ENCODE results near the gene RWDD4. TPM values are rescaled to one million over a fixed set of nuclear protein-coding genes. Genes with fewer than 3 reads are reported as not detected.
A peak's percentile ranks its signal among the peaks of the same experiment; 100 is the strongest.

RWDD4 gene
- total and polyA plus RNA-seq, 2 of the 4 experiments (the other 2 are of a cell fraction) = 8.5 to 8.8 TPM

DNA sequence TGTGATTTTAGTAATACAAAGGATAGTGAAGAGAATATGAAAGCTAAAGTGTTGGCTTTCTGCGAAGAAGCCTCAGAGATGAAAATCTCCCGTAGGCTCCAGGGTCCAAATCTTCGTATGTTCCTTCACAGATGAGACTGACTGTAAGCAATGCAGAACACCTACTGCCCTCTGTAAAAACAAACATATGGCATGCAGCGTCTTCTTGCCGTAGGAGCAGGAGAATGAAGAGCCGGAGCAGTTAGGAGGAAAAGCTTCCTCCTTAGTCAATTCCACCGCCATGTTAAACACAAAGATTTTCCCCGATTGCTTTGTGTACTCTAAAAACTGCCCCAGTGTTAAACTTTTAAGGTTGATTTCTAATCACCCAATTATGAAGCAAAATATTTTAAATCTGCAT is 22.5 kb downstream of the RWDD4 start:
- intact Hi-C loops (cut with micrococcal nuclease) = loop anchor here (5.0 kb wide), 1 partner anchor 129 kb away; the partner anchor contains the start of gene ING2
- CTCF ChIA-PET = interaction anchor here (0.5 to 0.6 kb wide), 2 partner anchors 139 to 186 kb away, joined by 3 read pairs; no protein-coding TSS in a partner anchor
- Histone ChIP-seq H2BK120ac (ENCODE audit: low read depth, low read length) (peak overlapping the region; percentile 50), H4K5ac (ENCODE audit: low read depth, low read length) (peak overlapping the region; percentile 65), H3K18ac (ENCODE audit: low read depth, low read length) (peak overlapping the region; percentile 81; the same call in 1 of the 2 replicates), H3K9me3 (ENCODE audit: control insufficient read depth, insufficient read depth, low read length) (no peaks in the 10 kb centered on the region), H4K8ac (ENCODE audit: low read depth in 2 of 2, low read length in 2 of 2) (peak overlapping the region; percentile 45 to 70; a peak in 2 of 4 replicates), H2BK15ac (ENCODE audit: low read depth, low read length) (peak overlapping the region; percentile 69; the same call in 2 of the 3 replicates), H2BK5ac (ENCODE audit: low read depth, low read length, poor library complexity, severe bottlenecking) (peak overlapping the region; percentile 59), H3K56ac (ENCODE audit: extremely low read depth, insufficient read depth, low read length) (no peak overlapping the region), H3K36me3 (ENCODE audit: control insufficient read depth, insufficient read depth, low read length) (no peaks in the 10 kb centered on the region), H3K9me1 (ENCODE audit: insufficient read depth, low read length) (no peaks in the 10 kb centered on the region; the same call in none of the 2 replicates), H3K4me3 (ENCODE audit: insufficient read depth, low read depth, low read length) (no peak overlapping the region), H4K20me1 (ENCODE audit: insufficient read depth, low read length) (no peaks in the 10 kb centered on the region), H3K14ac (replicated peaks; ENCODE audit: low read depth, low read length) (0 out of 2 replicates have a peak overlapping the region, but pooled peaks have one; percentile 20), H3K79me1 (ENCODE audit: low read depth in 1 of 2, low read length in 2 of 2) (no peaks in the 10 kb centered on the region), H2AFZ (replicated peaks; ENCODE audit: low read length, poor library complexity) (no peak overlapping the region), H3K9ac (ENCODE audit: low read depth, low read length) (peak overlapping the region; percentile 40; the same call in 1 of the 2 replicates), H2AK9ac (replicated peaks; ENCODE audit: low read depth, low read length, poor library complexity) (no peak overlapping the region), H3K27me3 (ENCODE audit: control insufficient read depth, insufficient read depth, low read length) (no peaks in the 10 kb centered on the region), H2AK5ac (ENCODE audit: low read depth, low read length) (peak overlapping the region; percentile 68), H4K91ac (ENCODE audit: insufficient read depth, low read depth, low read length) (peak overlapping the region; percentile 60), H3K27ac (ENCODE audit: insufficient read depth, low read length) (peak overlapping the region; percentile 70; the same call in 1 of the 2 replicates), H2BK20ac (ENCODE audit: low read depth, low read length) (peak overlapping the region; percentile 17), H3K4me1 (ENCODE audit: control insufficient read depth, insufficient read depth, low read length) (peaks cover 20% of the 10 kb centered on the region), H3K23ac (ENCODE audit: low read depth, low read length) (no peak overlapping the region), H3K4ac (ENCODE audit: low read depth, low read length) (peak overlapping the region; percentile 48; the same call in 1 of the 2 replicates), H3K4me2 (ENCODE audit: low read depth, low read length) (peak overlapping the region; percentile 46)
- TF ChIP-seq, protein P1, sequence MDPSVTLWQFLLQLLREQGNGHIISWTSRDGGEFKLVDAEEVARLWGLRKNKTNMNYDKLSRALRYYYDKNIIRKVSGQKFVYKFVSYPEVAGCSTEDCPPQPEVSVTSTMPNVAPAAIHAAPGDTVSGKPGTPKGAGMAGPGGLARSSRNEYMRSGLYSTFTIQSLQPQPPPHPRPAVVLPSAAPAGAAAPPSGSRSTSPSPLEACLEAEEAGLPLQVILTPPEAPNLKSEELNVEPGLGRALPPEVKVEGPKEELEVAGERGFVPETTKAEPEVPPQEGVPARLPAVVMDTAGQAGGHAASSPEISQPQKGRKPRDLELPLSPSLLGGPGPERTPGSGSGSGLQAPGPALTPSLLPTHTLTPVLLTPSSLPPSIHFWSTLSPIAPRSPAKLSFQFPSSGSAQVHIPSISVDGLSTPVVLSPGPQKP (IDR thresholded peaks at IDR 0.05; ENCODE audit: borderline replicate concordance, low read depth, low read length) = no peak
- TF ChIP-seq NFE2L2 (IDR thresholded peaks at IDR 0.05; ENCODE audit: low read depth, low read length) = no peak
- TF ChIP-seq MAFK (IDR thresholded peaks at IDR 0.05; ENCODE audit: low read depth, low read length) = no peak
- no peak for TF ChIP-seq SMC3 (IDR thresholded peaks at IDR 0.05; ENCODE audit: low read depth, low read length)
- no peak for TF ChIP-seq RAD21 (IDR thresholded peaks at IDR 0.05; ENCODE audit: low read length)
- TF ChIP-seq CEBPB (IDR thresholded peaks at IDR 0.05; ENCODE audit: low read depth, low read length) = no peak
- TF ChIP-seq RCOR1 (IDR thresholded peaks at IDR 0.05; ENCODE audit: insufficient replicate concordance, low read length) = no peak
- no peak for TF ChIP-seq MXI1 (IDR thresholded peaks at IDR 0.05; ENCODE audit: borderline replicate concordance, low read depth, low read length)
- no peak for TF ChIP-seq CHD1 (IDR thresholded peaks at IDR 0.05; ENCODE audit: low read depth, low read length)
- TF ChIP-seq FOS (IDR thresholded peaks at IDR 0.05; ENCODE audit: low read depth, low read length) = no peak
- TF ChIP-seq, protein P2, sequence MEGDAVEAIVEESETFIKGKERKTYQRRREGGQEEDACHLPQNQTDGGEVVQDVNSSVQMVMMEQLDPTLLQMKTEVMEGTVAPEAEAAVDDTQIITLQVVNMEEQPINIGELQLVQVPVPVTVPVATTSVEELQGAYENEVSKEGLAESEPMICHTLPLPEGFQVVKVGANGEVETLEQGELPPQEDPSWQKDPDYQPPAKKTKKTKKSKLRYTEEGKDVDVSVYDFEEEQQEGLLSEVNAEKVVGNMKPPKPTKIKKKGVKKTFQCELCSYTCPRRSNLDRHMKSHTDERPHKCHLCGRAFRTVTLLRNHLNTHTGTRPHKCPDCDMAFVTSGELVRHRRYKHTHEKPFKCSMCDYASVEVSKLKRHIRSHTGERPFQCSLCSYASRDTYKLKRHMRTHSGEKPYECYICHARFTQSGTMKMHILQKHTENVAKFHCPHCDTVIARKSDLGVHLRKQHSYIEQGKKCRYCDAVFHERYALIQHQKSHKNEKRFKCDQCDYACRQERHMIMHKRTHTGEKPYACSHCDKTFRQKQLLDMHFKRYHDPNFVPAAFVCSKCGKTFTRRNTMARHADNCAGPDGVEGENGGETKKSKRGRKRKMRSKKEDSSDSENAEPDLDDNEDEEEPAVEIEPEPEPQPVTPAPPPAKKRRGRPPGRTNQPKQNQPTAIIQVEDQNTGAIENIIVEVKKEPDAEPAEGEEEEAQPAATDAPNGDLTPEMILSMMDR (conservative IDR thresholded peaks at IDR 0.05; ENCODE audit: low read depth, low read length) = no peak
- TF ChIP-seq, protein P3, sequence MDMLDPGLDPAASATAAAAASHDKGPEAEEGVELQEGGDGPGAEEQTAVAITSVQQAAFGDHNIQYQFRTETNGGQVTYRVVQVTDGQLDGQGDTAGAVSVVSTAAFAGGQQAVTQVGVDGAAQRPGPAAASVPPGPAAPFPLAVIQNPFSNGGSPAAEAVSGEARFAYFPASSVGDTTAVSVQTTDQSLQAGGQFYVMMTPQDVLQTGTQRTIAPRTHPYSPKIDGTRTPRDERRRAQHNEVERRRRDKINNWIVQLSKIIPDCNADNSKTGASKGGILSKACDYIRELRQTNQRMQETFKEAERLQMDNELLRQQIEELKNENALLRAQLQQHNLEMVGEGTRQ (IDR thresholded peaks at IDR 0.05; ENCODE audit: low read depth, low read length) = no peak
- TF ChIP-seq RFX5 (IDR thresholded peaks at IDR 0.05; ENCODE audit: low read depth, low read length) = no peak
- no peak for TF ChIP-seq MAZ (IDR thresholded peaks at IDR 0.05; ENCODE audit: borderline replicate concordance, low read depth, low read length)
- WGBS, 2 experiments (ENCODE audit: extremely low coverage in 2 of 2, insufficient read length in 1 of 2) = 95% methylated on average over 4 of the region's 8 CpGs; no CpG with 5 or more reads in 1 of the 2 experiments
- BruUV-seq (replicated peaks) = no TSS peak
- dilution Hi-C loops (cut with HindIII; ENCODE audit: low sequenced_read_pairs, unreplicated experiment) = no loop called here
- in situ Hi-C loops (cut with MboI; ENCODE audit: low sequenced_read_pairs) = no loop called here
- no peak for DNase-seq
- ATAC-seq (ENCODE audit: low read depth) = no peak
- POLR2A ChIA-PET (ENCODE audit: unreplicated experiment) = no interaction called here
